ENCODE measurements around the gene TMEM132C. TPM values are rescaled to one million over a fixed set of nuclear protein-coding genes. Genes with fewer than 3 reads are reported as not detected.

The TMEM132C gene
- polyA plus RNA-seq, 1 of the 3 experiments (the other 2 are of a cell fraction), result not detected

- Histone ChIP-seq H3K4me3 (ENCODE audit: low read depth in 2 of 2, low read length in 1 of 2) (no peak overlapping the region), H4K20me1 (ENCODE audit: insufficient read depth) (no peaks in the 10 kb centered on the region), H3K9ac (no peak overlapping the region), H3K36me3 (replicated peaks in 1 of 2; ENCODE audit: control insufficient read depth in 1 of 2, insufficient read depth in 2 of 2, low read length in 1 of 2) (no peaks in the 10 kb centered on the region), H3K9me2 (no peaks in the 10 kb centered on the region), H3F3A (replicated peaks; ENCODE audit: insufficient read depth) (no peaks in the 10 kb centered on the region), H3K9me3 (no peaks in the 10 kb centered on the region), H3K4me1 (ENCODE audit: control insufficient read depth in 1 of 2, insufficient read depth in 2 of 2, low read depth in 1 of 2, low read length in 1 of 2) (no peaks in the 10 kb centered on the region), H2AFZ (ENCODE audit: low read depth) (no peak overlapping the region), H3K79me2 (ENCODE audit: insufficient read depth) (no peaks in the 10 kb centered on the region), H3K27ac (ENCODE audit: low read depth in 2 of 2, low read length in 1 of 2) (no peak overlapping the region), H3K4me2 (no peak overlapping the region), H3K27me3 (ENCODE audit: insufficient read depth) (no peaks in the 10 kb centered on the region)
- no peak for TF ChIP-seq CTCF (IDR thresholded peaks at IDR 0.05)
- no peak for TF ChIP-seq PBX3 (IDR thresholded peaks at IDR 0.05)
- TF ChIP-seq RXRA (IDR thresholded peaks at IDR 0.05; ENCODE audit: borderline replicate concordance, low read depth), result no peak
- no peak for DNase-seq
- WGBS (ENCODE audit: low lambda C conversion rate), result 20% methylated on average over 6 of the region's 6 CpGs
- ChIA-PET CTCF (interaction anchor here (1.4 kb wide), 1 partner anchor 45 kb away, joined by 3 read pairs; no protein-coding TSS in a partner anchor), POLR2A (no interaction called here)
Measured at GRCh38 chr12:128235635-128236417, 31.1 kb upstream of the TMEM132C start.

- Histone ChIP-seq H2AFZ (ENCODE audit: low read depth) (no peak overlapping the region), H3K79me2 (ENCODE audit: insufficient read depth) (no peaks in the 10 kb centered on the region), H3K9ac (no peak overlapping the region), H3K9me2 (no peaks in the 10 kb centered on the region), H3K4me3 (ENCODE audit: low read depth in 2 of 2, low read length in 1 of 2) (no peak overlapping the region), H3K4me2 (no peak overlapping the region), H4K20me1 (ENCODE audit: insufficient read depth) (no peaks in the 10 kb centered on the region), H3F3A (replicated peaks; ENCODE audit: insufficient read depth) (no peaks in the 10 kb centered on the region), H3K27me3 (ENCODE audit: insufficient read depth) (no peaks in the 10 kb centered on the region), H3K4me1 (ENCODE audit: control insufficient read depth in 1 of 2, insufficient read depth in 2 of 2, low read depth in 1 of 2, low read length in 1 of 2) (no peaks in the 10 kb centered on the region), H3K9me3 (no peaks in the 10 kb centered on the region), H3K27ac (ENCODE audit: low read depth in 2 of 2, low read length in 1 of 2) (no peak overlapping the region), H3K36me3 (replicated peaks in 1 of 2; ENCODE audit: control insufficient read depth in 1 of 2, insufficient read depth in 2 of 2, low read length in 1 of 2) (no peaks in the 10 kb centered on the region)
- WGBS (ENCODE audit: low lambda C conversion rate), result 9% methylated on average over 1 of the region's 1 CpG
- POLR2A ChIA-PET, result no interaction called here
- DNase-seq, result no peak
- CTCF ChIA-PET, result interaction anchor here (1.4 kb wide), 1 partner anchor 46 kb away, joined by 3 read pairs; no protein-coding TSS in a partner anchor
- TF ChIP-seq TAF1 (IDR thresholded peaks at IDR 0.05; ENCODE audit: borderline replicate concordance, low read depth, low read length), result no peak
- TF ChIP-seq FOXM1 (IDR thresholded peaks at IDR 0.05; ENCODE audit: low read depth), result no peak
- TF ChIP-seq MEF2A (IDR thresholded peaks at IDR 0.05; ENCODE audit: borderline replicate concordance, low read depth), result no peak
- no peak for TF ChIP-seq RFX5 (IDR thresholded peaks at IDR 0.05; ENCODE audit: low read length)
- no peak for TF ChIP-seq CHD2 (IDR thresholded peaks at IDR 0.05; ENCODE audit: low read length, partially characterized antibody)
- no peak for TF ChIP-seq FOXJ3 (CRISPR knock-in tag; IDR thresholded peaks at IDR 0.05)
- no peak for TF ChIP-seq ELF1 (IDR thresholded peaks at IDR 0.05)
- no peak for TF ChIP-seq USF2 (IDR thresholded peaks at IDR 0.05; ENCODE audit: borderline replicate concordance, low read depth, low read length)
- TF ChIP-seq RAD21 (IDR thresholded peaks at IDR 0.05; ENCODE audit: low read length), result no peak
- no peak for TF ChIP-seq JUND (IDR thresholded peaks at IDR 0.05)
- no peak for TF ChIP-seq MAX (IDR thresholded peaks at IDR 0.05; ENCODE audit: low read depth)
- TF ChIP-seq RXRA (IDR thresholded peaks at IDR 0.05; ENCODE audit: borderline replicate concordance, low read depth), result no peak
- TF ChIP-seq TCF12 (IDR thresholded peaks at IDR 0.05), result no peak
- no peak for TF ChIP-seq RCOR1 (IDR thresholded peaks at IDR 0.05; ENCODE audit: low read length)
- no peak for TF ChIP-seq CTCF (IDR thresholded peaks at IDR 0.05)
- TF ChIP-seq TEAD4 (IDR thresholded peaks at IDR 0.05; ENCODE audit: borderline replicate concordance, insufficient read depth), result no peak
- no peak for TF ChIP-seq ZBTB33 (IDR thresholded peaks at IDR 0.05; ENCODE audit: borderline replicate concordance, low read depth)
- TF ChIP-seq FOSL2 (IDR thresholded peaks at IDR 0.05; ENCODE audit: borderline replicate concordance, low read depth), result no peak
Measured at GRCh38 chr12:128236525-128236924, 30.4 kb upstream of the TMEM132C start.

All from SK-N-SH (cell line).